Prostate gland (tissue), 2 donors: Measurements from ENCODE around the gene STAT5A.

ENCODE experiments used
- CTCF ChIP-seq, 4 experiments: fragments of 200-600 bp in 2 of 4; fragments of 450-650 bp in 2 of 4; sonication (generic) in 2 of 4; IDR thresholded peaks; 1 replicate in 3 of 4; 2 replicates in 1 of 4; pipeline ENCODE4 v1.5.1; 2016 to 2019; ENCODE audit warnings: antibody characterized with exemption in 4 of 4, mild to moderate bottlenecking in 2 of 4, moderate library complexity in 2 of 4
- POLR2A ChIP-seq: fragments of 450-650 bp; IDR thresholded peaks from one replicate; pipeline ENCODE4 v1.6.1; 2016; ENCODE audit warnings: antibody characterized with exemption, mild to moderate bottlenecking

- TF ChIP-seq CTCF (IDR thresholded peaks at IDR 0.05) = no peak
- TF ChIP-seq POLR2A = no peak
Measured at GRCh38 chr17:42286411-42287221, 1.7 kb upstream of the STAT5A start.
